HG02840 (cell line): ENCODE measurements around the gene NDUFAF8.
"Not testable (repeated sequence)": the region's sequence is repeated elsewhere in the genome, so short reads cannot be mapped to it uniquely, and the experiment has no call there.

Experiments used
- ATAC-seq: cut with Tn5 transposase; IDR thresholded peaks from one replicate; pipeline ENCODE4 v1.9.1; 2021; ENCODE audit warnings: mild to moderate bottlenecking, moderate library complexity, moderate number of reproducible peaks; ENCODE audit not compliant: unreplicated experiment, low FRiP score

The NDUFAF8 gene

DNA sequence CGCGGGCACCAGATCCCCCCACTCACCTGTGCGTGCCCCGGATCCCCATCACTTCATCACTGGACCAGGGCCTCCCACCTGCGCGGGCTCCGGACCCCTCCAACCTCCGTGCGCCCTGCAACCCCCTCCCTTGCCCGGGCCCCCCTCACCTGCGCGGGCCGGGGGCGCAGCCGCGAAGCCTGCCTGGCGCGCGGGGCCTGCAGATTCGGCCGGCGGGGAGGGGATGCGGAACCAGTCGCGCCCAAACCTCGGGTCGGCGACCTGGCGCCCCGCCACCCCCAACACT, 16.6 kb upstream of the NDUFAF8 start:
- ATAC-seq: no peak

GRCh38 chr17:81222906-81223761, 16.0 kb upstream of the NDUFAF8 start, which contains the start of gene CEP131:
CEP131 (minus strand) TSS chr17:81222965; CDS start chr17:81220056, 2,909 bp downstream.
- ATAC-seq: peak; percentile 92

- ATAC-seq: no peak
Measured at GRCh38 chr17:81223762-81224130, 15.4 kb upstream of the NDUFAF8 start.

GRCh38 chr17:81227630-81228029, 11.5 kb upstream of the NDUFAF8 start:
- ATAC-seq: not testable (repeated sequence)

DNA sequence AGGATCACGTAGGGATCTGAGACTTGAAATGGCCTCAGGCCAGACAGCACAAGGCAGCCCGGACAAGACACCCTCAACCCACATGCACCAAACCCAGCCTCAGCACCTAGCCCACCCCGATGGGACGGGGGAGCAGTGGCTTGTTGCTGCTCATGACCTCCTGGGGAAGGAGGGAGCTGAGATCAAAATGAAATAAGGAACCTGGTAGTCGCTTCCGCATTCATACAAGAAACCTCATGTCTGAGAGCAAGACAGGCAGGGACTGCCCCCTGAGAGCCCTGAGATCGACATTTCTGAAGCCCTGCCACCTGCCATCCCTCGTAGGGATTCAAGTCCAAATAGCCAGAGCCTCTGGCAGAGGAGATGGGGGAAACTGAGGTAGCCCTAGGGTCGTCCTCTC, 10.7 kb upstream of the NDUFAF8 start:
- no peak for ATAC-seq

- ATAC-seq: no peak
Measured at GRCh38 chr17:81228834-81229665, 10.1 kb upstream of the NDUFAF8 start.

DNA sequence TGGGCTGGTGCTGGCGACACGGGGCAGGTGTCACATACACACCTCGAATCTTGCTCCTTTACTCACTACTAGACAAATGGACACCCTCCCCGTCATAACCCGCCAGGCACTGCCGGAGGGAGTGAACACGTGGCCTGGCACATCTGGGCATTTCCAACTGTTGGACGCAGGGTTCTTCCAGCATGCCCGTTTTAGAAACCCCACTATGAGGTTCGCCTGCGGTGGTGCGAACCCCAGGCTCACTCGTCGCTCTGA, 9.5 kb upstream of the NDUFAF8 start:
- ATAC-seq: no peak

GRCh38 chr17:81230043-81230820, 8.9 kb upstream of the NDUFAF8 start:
- no peak for ATAC-seq

DNA sequence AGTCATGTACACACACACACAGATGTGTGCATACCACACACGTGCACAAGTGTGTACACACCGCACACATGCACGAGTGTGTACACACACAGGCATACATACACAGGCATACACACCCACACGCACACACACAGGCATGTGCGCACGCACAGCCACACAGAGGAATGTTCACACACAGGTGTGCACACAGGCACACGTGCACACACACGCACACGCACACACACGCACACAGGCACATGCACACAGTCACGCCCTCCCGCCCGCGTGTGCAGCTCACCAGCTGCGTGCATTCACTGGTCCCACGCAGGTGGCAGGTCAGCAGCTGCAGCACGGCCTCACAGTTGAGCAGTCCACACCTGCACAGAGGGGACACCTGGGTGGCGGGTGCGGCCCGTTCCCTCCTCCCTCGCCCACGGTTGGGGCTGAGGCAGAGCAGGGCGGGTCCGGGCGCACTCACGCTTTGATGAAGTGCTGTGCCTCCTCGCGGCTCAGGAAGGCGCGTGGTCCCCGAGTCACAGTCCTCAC, 7.9 kb upstream of the NDUFAF8 start:
- ATAC-seq: no peak

- ATAC-seq: no peak
Measured at GRCh38 chr17:81231766-81232581, 7.1 kb upstream of the NDUFAF8 start.

- ATAC-seq: no peak
Measured at GRCh38 chr17:81232616-81233241, 6.4 kb upstream of the NDUFAF8 start.

DNA sequence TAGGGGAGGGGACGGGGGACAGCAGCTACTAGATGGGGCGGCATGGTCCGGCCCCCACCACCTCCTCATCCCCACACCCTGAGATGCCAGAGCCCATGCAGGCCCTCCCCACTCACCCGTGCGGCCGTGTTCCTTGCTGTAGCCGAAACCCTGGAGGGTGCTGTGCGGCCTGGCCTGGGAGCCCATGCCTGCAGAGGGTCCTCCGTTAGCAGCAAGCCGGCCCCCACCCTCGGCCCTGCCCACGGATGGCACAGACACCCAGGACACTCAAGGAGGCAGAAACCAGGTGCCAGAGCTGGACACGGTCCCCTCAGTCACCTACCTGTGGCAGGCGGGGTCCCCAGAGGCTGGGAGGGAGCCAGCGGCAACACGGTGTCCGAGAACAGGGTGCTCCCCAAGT, 5.8 kb upstream of the NDUFAF8 start:
- ATAC-seq: no peak

DNA sequence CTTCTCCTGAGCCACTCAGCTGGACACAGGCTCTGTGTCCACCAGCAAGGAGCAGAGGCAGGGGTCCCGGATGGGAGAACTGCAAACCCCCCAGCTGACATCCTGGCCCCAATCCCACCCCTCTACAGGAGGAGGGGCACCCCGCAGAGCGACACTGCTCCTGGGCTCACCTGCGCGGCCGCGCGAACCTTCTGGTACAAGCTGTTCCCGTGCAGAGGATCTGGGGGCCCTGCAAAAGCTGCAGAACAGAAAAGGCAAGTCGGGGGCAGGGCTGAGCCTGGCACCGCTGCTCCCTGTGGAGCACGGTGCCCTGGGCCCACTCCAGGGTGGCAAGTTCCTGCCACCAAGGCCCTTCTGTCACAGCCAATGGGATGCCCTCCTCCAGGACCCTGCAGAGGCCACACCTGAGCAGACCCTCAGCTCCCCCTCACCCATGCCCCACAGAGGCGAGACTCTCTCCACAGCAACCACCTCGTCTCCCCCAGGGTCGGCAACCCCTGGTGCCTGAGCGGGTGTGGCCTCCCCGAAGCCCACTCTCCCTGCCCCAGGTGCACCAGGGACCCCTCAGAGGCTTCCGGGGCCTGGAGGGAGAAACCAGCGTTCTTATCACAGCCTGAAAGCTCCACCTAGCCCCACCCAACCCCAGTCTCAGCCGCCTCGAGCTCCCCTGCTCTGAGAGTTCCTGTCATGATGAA, 5.2 kb upstream of the NDUFAF8 start:
- ATAC-seq: no peak

- ATAC-seq: no peak
Measured at GRCh38 chr17:81234506-81234855, 4.6 kb upstream of the NDUFAF8 start.

DNA sequence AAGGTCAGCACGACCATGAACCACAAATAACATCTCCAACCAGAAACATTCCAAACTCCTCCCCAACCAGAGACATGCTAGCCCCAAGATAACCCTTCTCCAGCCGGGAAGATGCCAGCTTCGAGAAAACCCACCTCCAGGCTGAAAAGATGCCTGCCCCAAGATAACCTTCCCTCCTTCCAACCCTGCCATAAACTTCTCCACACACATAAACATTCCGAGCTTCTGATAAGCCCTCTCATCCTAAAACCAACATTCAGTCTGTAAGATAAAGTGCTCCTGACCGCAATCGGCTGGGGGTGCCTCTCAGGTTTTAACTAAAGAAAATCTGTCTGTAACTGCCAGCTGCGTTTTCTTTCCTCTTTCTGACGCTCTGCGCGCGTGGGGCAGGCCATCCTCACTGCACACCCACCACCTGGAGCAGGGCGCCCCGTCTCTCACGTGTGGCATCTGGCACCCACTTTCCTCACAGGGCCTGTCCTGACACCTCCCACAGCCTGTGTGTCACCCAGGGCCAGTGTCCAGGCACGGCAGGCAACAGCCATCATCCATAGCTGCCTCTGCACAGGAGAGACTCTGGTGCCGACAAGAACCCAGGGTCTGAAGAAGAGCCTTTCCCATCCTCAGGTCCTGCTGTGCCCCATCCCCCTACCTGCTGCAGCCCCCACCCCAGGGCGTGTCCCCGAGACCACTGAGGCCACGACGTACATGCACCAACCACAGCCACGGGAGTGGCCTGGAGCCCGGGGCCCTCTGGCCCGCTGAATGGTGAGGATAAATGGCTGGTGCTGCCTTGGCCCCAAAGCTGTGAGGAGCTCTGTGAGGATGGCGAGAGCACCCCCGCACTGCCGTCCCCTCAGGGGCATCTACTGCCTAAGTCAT, 3.9 kb upstream of the NDUFAF8 start:
- ATAC-seq: no peak

- ATAC-seq: no peak
Measured at GRCh38 chr17:81235822-81236740, 3.0 kb upstream of the NDUFAF8 start.

- no peak for ATAC-seq
Measured at GRCh38 chr17:81236784-81237183, 2.3 kb upstream of the NDUFAF8 start.
